HG03521 (cell line): ENCODE results near the gene DROSHA.
"Not testable (repeated sequence)": the region's sequence is repeated elsewhere in the genome, so short reads cannot be mapped to it uniquely, and the experiment has no call there.

Source experiments
- ATAC-seq: cut with Tn5 transposase; IDR thresholded peaks from one replicate; pipeline ENCODE4 v1.9.1; 2021; ENCODE audit warnings: mild to moderate bottlenecking, moderate library complexity; ENCODE audit not compliant: unreplicated experiment

The DROSHA gene, protein sequence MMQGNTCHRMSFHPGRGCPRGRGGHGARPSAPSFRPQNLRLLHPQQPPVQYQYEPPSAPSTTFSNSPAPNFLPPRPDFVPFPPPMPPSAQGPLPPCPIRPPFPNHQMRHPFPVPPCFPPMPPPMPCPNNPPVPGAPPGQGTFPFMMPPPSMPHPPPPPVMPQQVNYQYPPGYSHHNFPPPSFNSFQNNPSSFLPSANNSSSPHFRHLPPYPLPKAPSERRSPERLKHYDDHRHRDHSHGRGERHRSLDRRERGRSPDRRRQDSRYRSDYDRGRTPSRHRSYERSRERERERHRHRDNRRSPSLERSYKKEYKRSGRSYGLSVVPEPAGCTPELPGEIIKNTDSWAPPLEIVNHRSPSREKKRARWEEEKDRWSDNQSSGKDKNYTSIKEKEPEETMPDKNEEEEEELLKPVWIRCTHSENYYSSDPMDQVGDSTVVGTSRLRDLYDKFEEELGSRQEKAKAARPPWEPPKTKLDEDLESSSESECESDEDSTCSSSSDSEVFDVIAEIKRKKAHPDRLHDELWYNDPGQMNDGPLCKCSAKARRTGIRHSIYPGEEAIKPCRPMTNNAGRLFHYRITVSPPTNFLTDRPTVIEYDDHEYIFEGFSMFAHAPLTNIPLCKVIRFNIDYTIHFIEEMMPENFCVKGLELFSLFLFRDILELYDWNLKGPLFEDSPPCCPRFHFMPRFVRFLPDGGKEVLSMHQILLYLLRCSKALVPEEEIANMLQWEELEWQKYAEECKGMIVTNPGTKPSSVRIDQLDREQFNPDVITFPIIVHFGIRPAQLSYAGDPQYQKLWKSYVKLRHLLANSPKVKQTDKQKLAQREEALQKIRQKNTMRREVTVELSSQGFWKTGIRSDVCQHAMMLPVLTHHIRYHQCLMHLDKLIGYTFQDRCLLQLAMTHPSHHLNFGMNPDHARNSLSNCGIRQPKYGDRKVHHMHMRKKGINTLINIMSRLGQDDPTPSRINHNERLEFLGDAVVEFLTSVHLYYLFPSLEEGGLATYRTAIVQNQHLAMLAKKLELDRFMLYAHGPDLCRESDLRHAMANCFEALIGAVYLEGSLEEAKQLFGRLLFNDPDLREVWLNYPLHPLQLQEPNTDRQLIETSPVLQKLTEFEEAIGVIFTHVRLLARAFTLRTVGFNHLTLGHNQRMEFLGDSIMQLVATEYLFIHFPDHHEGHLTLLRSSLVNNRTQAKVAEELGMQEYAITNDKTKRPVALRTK (N-terminal part only)

DNA sequence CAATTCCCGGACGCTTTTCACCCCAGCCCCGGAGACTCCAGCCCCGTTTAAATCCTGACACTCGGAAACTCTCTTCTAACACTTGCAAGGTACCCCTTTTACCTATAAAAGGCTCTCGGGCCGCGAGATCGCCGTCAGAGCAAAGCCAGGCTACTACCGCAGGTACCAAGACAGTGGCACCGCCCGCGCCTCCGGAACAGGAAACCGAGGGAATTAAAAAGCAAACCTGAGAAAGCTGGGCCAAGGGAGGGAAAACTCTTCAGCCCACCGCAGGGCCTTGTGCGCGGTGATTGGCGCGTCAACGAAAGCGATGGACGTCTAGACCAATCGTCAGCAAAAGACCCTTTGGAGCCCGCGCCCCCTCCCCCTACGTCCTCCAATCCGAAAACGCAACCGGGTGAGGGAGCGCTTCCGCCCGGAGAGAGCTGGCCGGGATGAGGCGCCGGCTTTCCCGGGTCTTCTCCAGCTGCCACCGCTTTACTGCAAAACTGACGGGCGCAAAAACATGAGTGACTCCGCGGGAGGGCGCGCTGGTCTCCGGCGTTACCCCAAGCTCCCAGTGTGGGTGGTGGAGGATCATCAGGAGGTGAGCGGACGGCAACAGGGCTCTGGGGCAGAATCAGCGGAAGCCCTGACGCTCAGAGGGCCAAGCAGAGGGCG is at the start of gene DROSHA, which contains the start of gene C5orf22:
Gene DROSHA, minus strand, starts transcription at position 206 of the 660 bp plus-strand sequence. CDS start 3,034 bp downstream, outside the sequence.
Gene C5orf22, plus strand, starts transcription at position 414 of the 660 bp plus-strand sequence. Its CDS starts 92 bp downstream, at position 506.
- peak; percentile 92 for ATAC-seq

DNA sequence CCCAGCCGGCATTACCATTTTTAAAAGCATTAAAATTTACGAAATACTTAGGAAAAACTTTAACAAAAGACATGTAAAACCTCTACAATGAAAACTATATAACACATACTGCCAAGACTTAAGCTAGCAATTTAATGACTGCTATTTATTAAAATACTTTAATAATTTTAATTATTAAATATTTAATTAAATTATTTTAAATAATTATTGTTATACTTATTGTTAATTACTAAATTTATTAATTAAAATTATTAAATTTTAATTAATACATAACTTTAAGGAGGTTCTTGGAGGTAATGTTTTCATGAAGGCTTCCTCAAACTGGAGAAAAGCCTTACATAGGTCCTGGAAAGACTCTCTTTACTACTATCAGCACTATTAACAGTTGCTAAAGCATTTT is 47.7 kb upstream of the DROSHA start:
- no peak for ATAC-seq

DNA sequence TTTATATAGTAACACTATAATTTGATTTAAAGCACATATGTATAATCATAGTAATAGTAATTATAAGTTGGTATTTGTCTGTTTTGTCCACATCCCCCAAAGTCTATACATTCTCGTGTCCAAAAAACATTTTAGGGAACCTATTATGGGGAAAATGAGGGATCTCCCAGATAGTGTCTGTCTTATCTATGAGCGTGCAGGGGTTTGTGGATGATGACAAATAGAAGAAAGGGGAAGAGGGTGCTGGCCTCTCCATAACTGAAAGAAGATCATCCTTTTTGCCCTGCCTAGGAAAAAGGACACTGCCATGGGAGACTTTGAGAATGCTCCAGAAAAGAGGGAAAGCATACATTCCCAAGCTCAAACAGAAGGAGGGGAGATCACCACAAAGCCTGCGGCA is 45.5 kb upstream of the DROSHA start:
- no peak for ATAC-seq

DNA sequence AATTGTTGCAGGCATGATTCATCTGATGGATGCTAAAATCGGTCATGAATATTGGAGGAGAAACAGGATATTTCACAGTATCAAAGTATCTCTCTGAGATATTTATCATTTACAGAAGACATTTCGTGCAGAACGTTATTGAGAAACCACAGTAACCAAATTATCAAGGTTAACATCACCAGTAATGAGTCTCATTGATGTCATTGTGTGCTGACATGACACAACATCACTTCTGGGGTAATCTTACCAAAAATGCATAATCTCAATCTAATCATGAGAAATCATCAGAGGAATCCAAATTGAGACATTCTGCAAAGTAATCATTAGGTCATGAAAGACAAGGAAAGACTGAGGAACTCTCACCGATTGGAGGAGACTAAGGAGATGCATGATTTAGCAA is 42.9 kb upstream of the DROSHA start:
- no peak for ATAC-seq

DNA sequence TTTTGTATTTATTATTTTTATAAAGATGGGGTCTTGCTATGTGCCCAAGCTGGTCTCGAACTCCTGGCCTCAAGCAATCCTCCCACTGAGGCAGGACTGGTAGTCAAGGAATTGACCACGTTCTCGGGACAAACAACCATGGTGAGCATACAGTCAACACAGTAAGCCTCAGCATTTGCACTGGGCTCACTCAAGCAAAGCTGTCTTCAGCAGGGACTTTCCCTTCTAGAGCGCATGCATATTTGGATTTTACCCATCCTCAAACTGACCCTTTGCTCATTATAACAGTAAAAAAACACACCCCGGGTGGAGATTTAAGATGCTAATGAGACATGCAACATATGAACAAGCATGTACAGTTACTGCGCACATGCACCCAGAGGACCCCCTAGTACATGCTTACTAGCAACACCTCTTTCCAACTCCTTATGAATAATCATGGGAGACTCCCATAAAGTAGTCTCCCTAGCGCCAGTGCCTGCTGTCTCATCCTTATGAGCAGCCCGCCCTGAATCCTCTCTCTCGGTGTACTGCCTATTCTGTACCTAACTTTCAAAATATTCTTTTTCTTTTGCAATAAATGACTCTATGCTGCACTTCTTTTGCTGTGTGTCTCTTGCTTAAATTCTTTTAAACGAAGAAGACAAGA is 41.7 kb upstream of the DROSHA start:
- no peak for ATAC-seq

DNA sequence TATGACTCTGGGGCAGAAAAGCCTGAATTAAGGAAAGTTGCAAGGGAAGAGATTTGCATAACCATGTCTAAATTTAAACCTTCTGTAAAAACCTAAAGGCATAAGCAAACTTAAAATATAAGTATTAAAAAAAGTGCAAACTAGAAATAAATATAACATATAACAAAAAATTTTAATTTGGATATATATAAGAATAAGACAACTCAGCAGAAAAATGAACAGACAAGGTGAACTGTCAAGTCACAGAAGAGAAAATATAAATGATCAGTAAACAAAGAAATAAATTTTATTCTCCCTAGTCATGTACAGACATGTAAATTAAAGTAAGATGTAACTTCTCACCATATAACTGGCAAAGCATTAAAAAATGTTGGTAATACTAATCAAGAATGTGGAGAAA is 37.2 kb upstream of the DROSHA start:
- ATAC-seq = no peak

DNA sequence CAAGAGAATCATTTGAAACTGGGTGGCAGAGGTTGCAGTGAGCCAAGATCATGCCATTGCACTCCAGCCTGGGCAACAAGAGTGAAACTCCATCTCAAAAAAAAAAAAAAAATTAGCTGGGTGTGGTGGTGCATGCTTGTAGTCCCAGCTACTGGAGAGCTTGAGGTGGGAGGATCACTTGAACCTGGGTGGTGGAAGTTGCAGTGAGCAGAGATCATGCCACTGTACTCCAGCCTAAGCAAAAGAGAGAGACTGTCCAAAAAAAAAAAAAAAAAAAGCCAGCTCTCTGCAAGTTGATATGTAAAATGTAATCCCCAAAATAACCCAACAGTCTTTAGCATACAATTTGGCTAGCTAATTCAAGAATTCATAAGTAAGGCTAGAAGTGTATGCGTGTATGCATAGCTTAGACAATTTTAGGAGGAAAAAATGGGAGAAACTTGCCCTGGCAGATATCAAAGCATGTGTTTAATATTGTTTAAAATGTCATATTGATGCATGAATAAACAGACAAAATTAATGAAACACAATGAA is 36.5 kb upstream of the DROSHA start:
- no peak for ATAC-seq

DNA sequence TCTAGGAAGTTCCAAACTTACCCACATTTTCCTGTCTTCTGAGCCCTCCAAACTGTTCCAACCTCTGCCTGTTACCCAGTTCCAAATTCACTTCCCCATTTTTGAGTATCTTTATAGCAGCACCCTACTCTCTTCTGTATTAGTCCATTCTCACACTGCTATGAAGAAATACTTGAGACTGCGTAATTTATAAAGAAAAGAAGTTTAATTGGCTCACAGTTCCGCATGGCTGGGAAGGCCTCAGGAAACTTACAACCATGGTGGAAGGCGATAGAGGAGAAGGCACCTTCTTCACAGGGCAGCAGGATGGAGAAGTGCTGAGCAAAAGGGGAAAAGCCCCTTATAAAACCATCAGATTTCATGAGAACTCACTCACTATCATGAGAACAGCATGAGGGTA is 34.5 kb upstream of the DROSHA start:
- ATAC-seq = not testable (repeated sequence)

DNA sequence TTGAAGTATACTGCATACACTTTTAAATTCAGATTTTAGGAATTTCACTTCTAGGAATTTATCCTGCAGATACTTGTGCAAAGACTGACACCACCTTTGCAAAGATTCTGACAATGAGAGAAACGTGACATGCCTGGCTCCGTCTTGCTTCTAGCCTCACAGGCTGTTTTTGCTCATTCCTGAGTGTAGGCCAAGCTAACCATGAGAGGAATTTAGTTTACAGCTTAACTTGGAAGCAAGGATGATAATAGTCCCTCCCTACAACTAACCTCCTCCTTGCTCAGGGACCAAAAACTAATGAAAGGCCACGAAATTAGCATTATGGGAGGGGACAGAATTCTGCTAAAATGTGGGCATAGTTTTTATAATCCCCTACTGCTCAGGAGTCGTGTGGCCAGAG is 31.3 kb upstream of the DROSHA start:
- no peak for ATAC-seq

DNA sequence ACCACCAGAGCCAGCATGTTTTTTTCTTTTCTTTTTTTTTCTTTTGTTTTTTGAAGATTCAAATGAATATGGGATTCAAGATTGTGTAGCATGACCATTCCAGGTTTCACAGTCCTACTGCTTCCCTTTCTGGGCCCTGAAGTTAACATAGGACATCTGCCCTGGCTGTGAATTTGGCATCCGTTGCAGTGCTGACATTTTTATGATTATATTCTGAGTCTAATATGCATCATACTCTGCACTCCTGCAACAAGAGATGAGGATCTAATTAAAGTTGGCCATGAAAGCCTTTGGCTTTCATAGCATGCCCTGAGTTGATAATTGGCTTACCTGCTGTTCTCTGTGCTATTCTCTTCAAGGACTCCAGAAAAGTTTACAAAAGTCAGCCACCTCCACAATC is 30.1 kb upstream of the DROSHA start:
- no peak for ATAC-seq

DNA sequence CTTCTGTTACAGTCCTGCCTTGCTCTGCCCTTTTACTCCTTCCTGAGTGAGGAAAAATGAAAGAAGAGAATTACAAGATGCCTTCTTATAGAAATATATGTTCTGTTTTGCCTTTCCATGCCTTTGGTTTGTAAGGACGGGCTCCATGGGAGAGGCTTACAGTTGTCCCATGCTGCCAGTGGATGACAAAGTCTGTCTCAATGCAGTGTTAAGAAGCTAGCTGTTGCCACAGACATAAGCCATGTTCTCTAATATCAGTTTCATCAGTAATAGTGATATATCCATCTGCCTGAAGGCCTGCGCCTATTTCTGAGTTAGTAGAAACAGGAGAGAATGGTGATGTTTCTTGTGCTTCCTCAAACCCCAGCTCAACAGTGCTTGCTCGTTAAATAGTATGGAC is 28.0 kb upstream of the DROSHA start:
- no peak for ATAC-seq

DNA sequence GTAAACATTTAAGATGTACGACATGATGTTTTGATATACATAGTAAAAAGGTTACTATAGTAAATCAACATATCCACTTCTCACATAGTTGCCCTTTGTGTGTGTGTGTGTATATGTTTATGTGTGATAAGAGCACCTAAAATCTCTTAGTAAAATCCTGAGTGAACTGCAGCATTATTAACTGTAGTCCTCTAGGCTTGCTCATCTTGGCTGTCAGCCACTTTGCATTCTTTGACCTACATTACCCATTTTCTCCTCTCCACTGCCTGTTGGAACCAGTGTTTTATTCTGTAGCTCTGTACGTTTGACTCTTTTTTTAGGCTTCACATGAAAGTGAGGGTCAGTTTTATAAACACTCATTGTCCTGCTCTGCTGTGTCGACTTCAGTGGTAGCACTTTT is 24.6 kb upstream of the DROSHA start:
- no peak for ATAC-seq

DNA sequence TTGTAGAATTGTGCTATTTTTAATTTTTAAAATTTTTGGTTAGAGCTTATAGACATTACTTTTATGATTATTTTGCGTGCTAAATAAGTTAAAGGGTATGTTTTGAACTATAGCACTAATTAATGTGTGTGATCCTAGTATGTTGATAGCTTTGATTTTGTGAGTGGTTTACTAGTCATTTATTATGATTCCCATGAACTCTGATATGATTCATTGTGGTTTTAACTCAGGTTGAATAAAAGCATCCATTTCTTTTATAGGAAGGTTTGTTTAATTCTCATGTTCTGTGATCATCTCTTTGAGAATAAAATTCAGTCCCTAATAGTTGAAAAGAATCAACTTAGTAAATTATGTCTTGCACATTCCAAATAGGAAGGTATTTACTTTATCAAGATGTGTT is 22.7 kb upstream of the DROSHA start:
- no peak for ATAC-seq

DNA sequence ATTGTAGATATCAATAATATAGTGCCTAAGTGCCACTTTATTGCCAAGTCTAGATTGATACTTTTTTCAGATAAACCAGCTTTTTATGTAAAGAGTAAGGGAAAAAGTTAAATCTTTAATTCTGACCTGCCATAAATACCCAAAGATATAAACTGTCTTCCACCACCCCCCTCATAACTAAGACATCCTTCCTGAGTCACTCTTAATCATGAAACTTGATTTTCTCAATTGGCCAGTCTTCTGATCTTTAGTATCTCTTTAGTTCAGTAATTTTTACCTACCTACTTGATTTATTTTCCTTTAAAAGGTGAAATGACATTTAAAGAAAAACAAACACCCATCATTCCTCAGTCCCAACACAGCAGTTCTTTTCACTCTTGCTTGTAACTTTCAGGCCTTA is 22.0 kb upstream of the DROSHA start:
- ATAC-seq = no peak

DNA sequence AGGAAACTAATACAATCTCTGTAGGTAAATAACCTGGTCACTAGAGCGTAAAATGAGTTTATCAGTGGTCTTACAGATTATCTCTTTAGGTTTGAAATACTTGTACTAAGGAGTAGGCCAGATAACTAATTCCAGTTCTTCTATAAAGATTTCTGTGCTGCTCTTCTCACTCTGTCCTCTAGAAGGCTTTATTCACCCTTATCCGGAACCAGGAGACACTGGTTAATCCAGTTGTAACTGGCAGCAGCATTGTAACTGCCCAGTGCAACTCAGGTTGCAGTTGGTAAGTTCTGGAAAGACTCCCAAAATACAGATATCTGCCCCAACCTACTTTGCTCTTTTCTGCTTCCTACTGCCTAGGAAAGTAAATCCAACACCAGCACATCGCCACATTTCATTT is 20.0 kb upstream of the DROSHA start:
- ATAC-seq = no peak

DNA sequence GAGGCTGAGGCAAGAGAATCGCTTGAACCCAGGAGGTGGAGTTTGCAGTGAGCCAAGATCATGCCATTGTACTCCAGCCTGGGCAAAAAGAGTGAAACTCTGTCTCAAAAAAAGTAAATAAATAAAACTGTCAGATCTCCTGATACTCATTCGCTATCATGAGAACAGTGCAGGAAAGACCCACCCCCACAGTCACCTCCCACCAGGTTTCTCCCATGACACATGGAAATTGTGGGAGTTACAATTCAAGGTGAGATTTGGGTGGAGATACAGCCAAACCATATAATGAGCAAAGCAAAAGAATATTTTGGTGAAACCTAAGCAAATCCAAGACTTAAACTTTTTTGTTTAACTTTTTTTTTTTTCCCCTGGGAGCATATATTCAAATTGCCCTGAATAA is 17.2 kb upstream of the DROSHA start:
- ATAC-seq = not testable (repeated sequence)

DNA sequence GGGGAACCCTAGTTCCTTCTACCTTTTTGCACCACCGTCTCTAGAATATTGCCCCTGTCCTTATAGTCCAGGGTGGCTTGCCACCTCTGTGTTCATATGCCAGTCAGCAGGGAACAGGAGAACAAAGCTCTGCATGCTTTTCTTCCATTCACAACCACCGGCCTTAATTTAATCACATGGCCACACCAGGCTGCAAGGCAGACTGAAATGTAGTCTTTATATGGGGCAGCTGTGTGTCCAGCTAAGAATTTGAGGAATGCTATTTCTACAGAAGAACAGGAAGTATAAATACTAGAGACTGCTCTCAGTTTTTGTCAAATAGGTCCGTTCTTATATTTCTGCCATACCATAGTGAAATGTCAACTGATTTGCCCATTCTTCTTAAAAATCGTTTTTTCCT is 6.0 kb upstream of the DROSHA start:
- ATAC-seq = no peak

DNA sequence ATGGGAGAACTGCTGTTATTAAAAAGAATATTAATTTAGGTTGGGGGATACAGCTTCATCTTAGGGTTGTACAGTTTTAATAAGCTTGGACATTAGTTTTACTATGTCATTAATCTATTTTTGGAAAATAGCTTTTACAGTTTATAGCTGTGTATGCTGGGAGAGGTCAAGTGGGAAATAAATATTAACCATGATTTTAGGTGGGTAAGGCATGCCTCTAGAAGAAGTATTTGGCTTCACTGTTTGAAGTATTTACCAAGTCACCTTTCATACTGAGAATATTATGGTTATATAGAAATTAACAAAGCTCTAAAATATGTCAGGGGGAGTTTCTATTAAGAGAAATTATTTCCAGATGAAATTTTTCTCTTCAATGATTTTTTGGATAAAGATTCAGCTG is 5.5 kb upstream of the DROSHA start:
- no peak for ATAC-seq

DNA sequence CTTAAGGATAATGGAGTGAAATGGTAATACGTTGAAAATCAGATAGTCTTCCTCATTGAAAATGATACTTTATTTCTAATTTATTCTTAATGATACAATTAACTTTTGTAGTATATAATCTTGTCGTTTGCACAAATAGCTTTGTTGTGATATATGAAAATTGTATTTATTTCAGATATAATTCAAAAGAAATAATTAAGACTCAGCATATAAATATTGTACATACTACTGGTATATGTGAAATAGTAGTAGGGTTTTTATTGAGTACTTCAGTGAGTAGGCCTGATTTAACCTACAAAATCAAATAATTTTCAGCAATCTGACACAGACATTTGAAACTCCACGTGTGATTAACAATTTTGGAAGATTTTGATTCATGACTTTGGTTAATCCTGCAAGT is 5.0 kb upstream of the DROSHA start:
- no peak for ATAC-seq

DNA sequence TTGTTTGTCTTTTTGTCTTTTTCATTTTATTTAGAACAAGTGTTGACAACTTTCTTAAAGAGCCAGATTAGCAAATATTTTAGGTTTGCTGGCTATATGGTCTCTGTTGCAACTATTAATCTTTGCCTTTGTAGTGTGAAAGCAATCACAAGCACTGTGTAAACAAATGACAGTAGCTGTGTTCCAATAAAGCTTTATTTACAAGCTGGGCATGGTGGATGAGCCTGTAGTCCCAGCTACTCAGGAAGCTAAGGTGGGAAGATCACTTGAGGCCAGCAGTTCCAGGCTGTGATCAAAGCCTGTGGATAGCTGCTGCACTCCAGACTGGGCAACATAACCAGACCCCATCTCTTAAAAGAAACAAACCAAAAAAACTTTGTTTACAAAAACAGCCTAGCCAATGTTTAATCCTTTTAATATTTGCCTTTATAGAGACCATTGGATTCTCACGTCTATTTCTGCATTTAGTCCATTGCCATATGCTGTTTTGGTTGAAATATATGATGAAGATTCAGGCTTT is 2.7 kb upstream of the DROSHA start:
- no peak for ATAC-seq
